T-helper 1 cell (primary cell): Measurements from ENCODE around the gene RPS15.

Experiments
- DNase-seq, 5 donors: peaks; one replicate each; pipeline ENCODE4 v3.0.0-alpha.2; 2012 to 2020

RPS15 gene

GRCh38 chr19:1488282-1488601 is 50.0 kb downstream of the RPS15 start:
- no peak for DNase-seq

- DNase-seq = no peak
Measured at GRCh38 chr19:1489463-1490310, 51.5 kb downstream of the RPS15 start.
